ENCODE results near the gene NCAPG2. TPM values are rescaled to one million over a fixed set of nuclear protein-coding genes. Genes with fewer than 3 reads are reported as not detected.

Gene NCAPG2
- total and polyA plus RNA-seq, 3 donors from 2014 or later = 30.2 to 53.9 (median 34.0) TPM

DNA sequence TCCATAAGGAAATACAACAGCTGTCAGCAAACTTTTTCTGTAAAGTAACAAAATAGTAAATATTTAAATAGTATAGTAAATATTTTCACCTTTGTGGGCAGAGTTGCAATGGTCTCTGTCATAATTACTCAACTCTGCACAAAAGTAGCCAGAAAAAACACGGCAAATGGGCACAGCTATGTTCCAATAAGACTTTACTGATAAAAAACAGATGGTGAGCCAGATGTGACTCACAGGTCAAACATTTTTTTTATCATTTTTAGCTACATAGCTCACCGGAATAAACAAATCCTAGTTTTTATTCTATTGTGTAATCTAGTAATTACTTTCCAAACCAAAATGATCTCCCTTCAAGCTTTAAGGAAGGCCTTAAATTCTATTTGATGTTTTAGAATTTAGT is 55.3 kb downstream of the NCAPG2 start:
- 42 to 67% methylated on average over 2 of the region's 2 CpGs for WGBS, 2 donors
- no peak overlapping the region for H3K4me3 ChIP-seq
- H3K9me3 ChIP-seq = no peaks in the 10 kb centered on the region
- intact Hi-C loops (cut with DNase I; ENCODE audit: low total_unique reads) = no loop called here
- no peaks in the 10 kb centered on the region for H3K27me3 ChIP-seq
- TF ChIP-seq POLR2A (IDR thresholded peaks at IDR 0.05) = no peak
- TF ChIP-seq, protein P1, sequence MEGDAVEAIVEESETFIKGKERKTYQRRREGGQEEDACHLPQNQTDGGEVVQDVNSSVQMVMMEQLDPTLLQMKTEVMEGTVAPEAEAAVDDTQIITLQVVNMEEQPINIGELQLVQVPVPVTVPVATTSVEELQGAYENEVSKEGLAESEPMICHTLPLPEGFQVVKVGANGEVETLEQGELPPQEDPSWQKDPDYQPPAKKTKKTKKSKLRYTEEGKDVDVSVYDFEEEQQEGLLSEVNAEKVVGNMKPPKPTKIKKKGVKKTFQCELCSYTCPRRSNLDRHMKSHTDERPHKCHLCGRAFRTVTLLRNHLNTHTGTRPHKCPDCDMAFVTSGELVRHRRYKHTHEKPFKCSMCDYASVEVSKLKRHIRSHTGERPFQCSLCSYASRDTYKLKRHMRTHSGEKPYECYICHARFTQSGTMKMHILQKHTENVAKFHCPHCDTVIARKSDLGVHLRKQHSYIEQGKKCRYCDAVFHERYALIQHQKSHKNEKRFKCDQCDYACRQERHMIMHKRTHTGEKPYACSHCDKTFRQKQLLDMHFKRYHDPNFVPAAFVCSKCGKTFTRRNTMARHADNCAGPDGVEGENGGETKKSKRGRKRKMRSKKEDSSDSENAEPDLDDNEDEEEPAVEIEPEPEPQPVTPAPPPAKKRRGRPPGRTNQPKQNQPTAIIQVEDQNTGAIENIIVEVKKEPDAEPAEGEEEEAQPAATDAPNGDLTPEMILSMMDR (IDR thresholded peaks at IDR 0.05) = no peak
- no peak for DNase-seq
- no peak overlapping the region for H3K27ac ChIP-seq
- no peaks in the 10 kb centered on the region for H3K36me3 ChIP-seq (ENCODE audit: low read depth, missing control alignments)
- H3K4me1 ChIP-seq = no peaks in the 10 kb centered on the region

DNA sequence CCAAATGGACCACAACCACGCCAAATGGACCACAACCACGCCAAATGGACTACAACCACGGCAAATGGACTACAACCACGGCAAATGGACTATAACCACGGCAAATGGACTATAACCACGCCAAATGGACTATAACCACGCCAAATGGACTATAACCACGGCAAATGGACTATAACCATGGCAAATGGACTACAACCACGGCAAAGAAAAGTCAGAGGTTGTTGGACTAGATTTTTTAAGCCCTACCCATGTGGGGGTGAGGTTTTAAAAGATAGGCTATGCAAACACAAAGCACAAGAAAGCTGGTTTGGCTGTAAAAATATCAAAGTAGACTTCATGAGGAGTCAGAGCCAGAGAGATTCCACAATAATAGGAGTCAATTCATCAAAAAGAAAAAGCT is 55.8 kb downstream of the NCAPG2 start:
- no peaks in the 10 kb centered on the region for H3K27me3 ChIP-seq
- no peaks in the 10 kb centered on the region for H3K4me1 ChIP-seq
- intact Hi-C loops (cut with DNase I; ENCODE audit: low total_unique reads) = no loop called here
- H3K27ac ChIP-seq = no peak overlapping the region
- no peak overlapping the region for H3K4me3 ChIP-seq
- TF ChIP-seq, protein P1 (IDR thresholded peaks at IDR 0.05) = no peak
- TF ChIP-seq POLR2A (IDR thresholded peaks at IDR 0.05) = no peak
- DNase-seq = no peak
- 91 to 93% methylated on average over 9 of the region's 9 CpGs for WGBS, 2 donors
- H3K9me3 ChIP-seq = no peaks in the 10 kb centered on the region
- no peaks in the 10 kb centered on the region for H3K36me3 ChIP-seq (ENCODE audit: low read depth, missing control alignments)

DNA sequence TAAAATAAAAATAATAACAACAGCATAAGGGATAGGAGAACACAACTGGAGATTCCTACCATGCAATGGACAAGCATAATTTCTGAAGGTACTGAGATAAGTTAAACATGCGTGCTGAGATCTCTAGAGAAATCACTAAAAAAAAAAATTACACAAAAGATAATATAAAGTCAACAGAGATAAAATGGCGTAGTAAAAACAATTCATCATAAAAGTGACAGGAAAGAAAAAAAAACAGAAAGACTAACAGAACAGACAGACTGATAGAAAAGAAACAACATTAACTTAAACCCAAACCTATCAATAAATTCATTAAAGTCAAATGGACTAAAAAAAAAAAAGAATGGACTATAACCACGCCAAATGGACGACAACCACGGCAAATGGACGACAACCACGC is 56.4 kb downstream of the NCAPG2 start:
- no peak for TF ChIP-seq POLR2A (IDR thresholded peaks at IDR 0.05)
- TF ChIP-seq, protein P1 (IDR thresholded peaks at IDR 0.05) = no peak
- no peaks in the 10 kb centered on the region for H3K27me3 ChIP-seq
- no peaks in the 10 kb centered on the region for H3K4me1 ChIP-seq
- intact Hi-C loops (cut with DNase I; ENCODE audit: low total_unique reads) = no loop called here
- DNase-seq = no peak
- 93 to 98% methylated on average over 5 to 7 of the region's 7 CpGs for WGBS, 2 donors
- no peak overlapping the region for H3K4me3 ChIP-seq
- no peaks in the 10 kb centered on the region for H3K36me3 ChIP-seq (ENCODE audit: low read depth, missing control alignments)
- no peak overlapping the region for H3K27ac ChIP-seq
- no peaks in the 10 kb centered on the region for H3K9me3 ChIP-seq

DNA sequence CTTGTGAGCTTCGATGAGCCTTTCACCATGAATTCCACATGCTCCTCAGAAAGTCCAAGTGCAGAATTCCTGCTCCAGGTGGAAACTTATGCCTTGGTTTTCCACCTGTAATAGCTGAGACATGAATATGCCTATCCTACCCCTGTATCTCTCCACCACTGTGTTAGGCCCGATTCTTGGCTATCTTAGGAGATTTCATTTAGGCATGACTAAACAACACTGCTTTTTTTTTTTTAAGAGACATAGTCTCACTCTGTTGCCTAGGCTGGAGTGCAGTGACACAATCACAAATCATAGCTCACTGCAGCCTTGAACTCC is 57.2 kb downstream of the NCAPG2 start:
- Histone ChIP-seq H3K27me3 (no peaks in the 10 kb centered on the region), H3K4me3 (no peak overlapping the region), H3K9me3 (no peaks in the 10 kb centered on the region), H3K4me1 (no peaks in the 10 kb centered on the region), H3K36me3 (ENCODE audit: low read depth, missing control alignments) (no peaks in the 10 kb centered on the region), H3K27ac (no peak overlapping the region)
- intact Hi-C loops (cut with DNase I; ENCODE audit: low total_unique reads) = no loop called here
- TF ChIP-seq POLR2A (IDR thresholded peaks at IDR 0.05) = no peak
- TF ChIP-seq, protein P1 (IDR thresholded peaks at IDR 0.05) = peak in 1 of 3 experiments; percentile 5
- no peak for DNase-seq
- WGBS, 2 donors = 85 to 93% methylated on average over 2 of the region's 2 CpGs

DNA sequence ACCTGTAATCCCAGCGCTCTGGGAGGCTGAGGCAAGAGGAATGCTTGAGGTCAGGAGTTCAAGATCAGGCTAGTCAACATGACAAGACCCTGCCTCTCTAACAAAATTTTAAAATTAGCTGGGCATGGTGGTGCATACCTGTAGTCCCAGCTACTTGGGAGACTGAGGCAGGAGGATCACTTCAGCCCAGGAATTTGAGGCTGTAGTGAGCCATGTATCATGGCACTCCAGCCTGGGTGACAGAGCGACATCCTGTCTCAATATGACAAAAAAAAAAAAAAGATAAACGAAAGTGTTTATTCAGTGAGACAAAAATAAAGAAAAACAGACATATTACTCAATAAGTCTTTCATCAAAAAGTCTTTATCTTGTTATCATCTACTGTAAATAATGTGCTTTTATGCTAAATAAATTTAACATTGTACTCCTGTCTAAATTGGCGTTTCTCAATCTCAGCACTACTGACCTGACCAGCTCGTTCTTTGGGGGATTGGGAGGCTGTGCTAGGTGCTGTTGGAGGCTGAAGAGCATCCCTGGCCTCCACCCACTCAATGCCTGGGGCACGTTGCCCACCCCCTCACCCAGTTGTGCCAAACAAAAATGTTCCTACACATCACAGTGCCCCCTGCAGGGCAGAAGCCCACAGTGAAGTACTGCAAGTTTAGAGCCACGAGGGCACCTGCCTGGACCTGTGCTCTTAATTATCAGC is 57.7 kb downstream of the NCAPG2 start:
- Histone ChIP-seq H3K27ac (no peak overlapping the region), H3K4me1 (no peaks in the 10 kb centered on the region), H3K27me3 (no peaks in the 10 kb centered on the region), H3K36me3 (ENCODE audit: low read depth, missing control alignments) (no peaks in the 10 kb centered on the region), H3K9me3 (no peaks in the 10 kb centered on the region), H3K4me3 (no peak overlapping the region)
- TF ChIP-seq, protein P1 (IDR thresholded peaks at IDR 0.05) = peak in 2 of 3 experiments; percentile 12 to 38
- no peak for TF ChIP-seq POLR2A (IDR thresholded peaks at IDR 0.05)
- peak; percentile 25 for DNase-seq
- intact Hi-C loops (cut with DNase I; ENCODE audit: low total_unique reads) = no loop called here
- 87 to 91% methylated on average over 6 to 7 of the region's 7 CpGs for WGBS, 2 donors
